ENCODE results near the gene GHRH. TPM values are rescaled to one million over a fixed set of nuclear protein-coding genes. Genes with fewer than 3 reads are reported as not detected.

The GHRH gene
- total RNA-seq, 1 experiment from 2014 or later = not detected

GRCh38 chr20:37256286-37256685, 5.3 kb downstream of the GHRH start:
- Histone ChIP-seq H2AK5ac (ENCODE audit: insufficient read length, low read length) (no peak overlapping the region), H3K18ac (ENCODE audit: insufficient read length, low read depth, low read length) (no peak overlapping the region), H3K56ac (ENCODE audit: insufficient read length, low read depth, low read length) (no peak overlapping the region), H3K27ac (ENCODE audit: insufficient read length, low read depth, low read length) (no peak overlapping the region), H3K79me1 (ENCODE audit: insufficient read depth, low read depth, low read length, poor library complexity, severe bottlenecking) (no peaks in the 10 kb centered on the region), H4K20me1 (ENCODE audit: control insufficient read depth, insufficient read depth, insufficient read length) (no peaks in the 10 kb centered on the region), H2BK12ac (ENCODE audit: insufficient read length, low read depth, low read length) (no peak overlapping the region), H3K14ac (ENCODE audit: insufficient read depth, low read length) (no peak overlapping the region; the same call in 1 of the 2 replicates), H3K79me2 (ENCODE audit: insufficient read depth, low read length) (no peaks in the 10 kb centered on the region), H3K9me3 (ENCODE audit: control insufficient read depth, low read depth, low read length) (no peaks in the 10 kb centered on the region), H2AFZ (ENCODE audit: low read length) (no peak overlapping the region), H3K9ac (ENCODE audit: extremely low read depth, insufficient read length, low read length) (no peak overlapping the region), H3T11ph (ENCODE audit: low read length) (no peak overlapping the region), H2BK120ac (ENCODE audit: low read depth, low read length, poor library complexity, severe bottlenecking) (no peak overlapping the region), H3K23me2 (ENCODE audit: insufficient read length, low read depth, low read length, poor library complexity, severe bottlenecking) (no peaks in the 10 kb centered on the region), H3K27me3 (ENCODE audit: insufficient read depth, low read length) (no peaks in the 10 kb centered on the region), H3K4me1 (ENCODE audit: insufficient read depth, low read length) (peaks cover 3% of the 10 kb centered on the region; the same call in 1 of the 2 replicates), H2BK5ac (ENCODE audit: insufficient read length, low read length) (no peak overlapping the region), H4K8ac (replicated peaks; ENCODE audit: insufficient read length, low read depth, low read length) (no peak overlapping the region), H4K91ac (ENCODE audit: insufficient read length, low read depth, low read length) (no peak overlapping the region), H3K23ac (ENCODE audit: insufficient read length, low read depth, low read length) (no peak overlapping the region), H2BK15ac (ENCODE audit: low read depth, low read length) (no peak overlapping the region), H4K5ac (ENCODE audit: insufficient read length, low read depth, low read length) (no peak overlapping the region), H3K4me2 (ENCODE audit: insufficient read depth, insufficient read length, low read length) (no peak overlapping the region), H3K4ac (ENCODE audit: low read depth, low read length) (no peak overlapping the region), H2BK20ac (ENCODE audit: low read depth, low read length, poor library complexity, severe bottlenecking) (no peak overlapping the region)
- peak overlapping the region in 2 of 3 experiments; percentile 27 to 85; a peak in 1 of 7 replicates for H3K27ac Mint-ChIP-seq
- no peak overlapping the region for H3K4me3 Mint-ChIP-seq
- TF ChIP-seq, protein P1, sequence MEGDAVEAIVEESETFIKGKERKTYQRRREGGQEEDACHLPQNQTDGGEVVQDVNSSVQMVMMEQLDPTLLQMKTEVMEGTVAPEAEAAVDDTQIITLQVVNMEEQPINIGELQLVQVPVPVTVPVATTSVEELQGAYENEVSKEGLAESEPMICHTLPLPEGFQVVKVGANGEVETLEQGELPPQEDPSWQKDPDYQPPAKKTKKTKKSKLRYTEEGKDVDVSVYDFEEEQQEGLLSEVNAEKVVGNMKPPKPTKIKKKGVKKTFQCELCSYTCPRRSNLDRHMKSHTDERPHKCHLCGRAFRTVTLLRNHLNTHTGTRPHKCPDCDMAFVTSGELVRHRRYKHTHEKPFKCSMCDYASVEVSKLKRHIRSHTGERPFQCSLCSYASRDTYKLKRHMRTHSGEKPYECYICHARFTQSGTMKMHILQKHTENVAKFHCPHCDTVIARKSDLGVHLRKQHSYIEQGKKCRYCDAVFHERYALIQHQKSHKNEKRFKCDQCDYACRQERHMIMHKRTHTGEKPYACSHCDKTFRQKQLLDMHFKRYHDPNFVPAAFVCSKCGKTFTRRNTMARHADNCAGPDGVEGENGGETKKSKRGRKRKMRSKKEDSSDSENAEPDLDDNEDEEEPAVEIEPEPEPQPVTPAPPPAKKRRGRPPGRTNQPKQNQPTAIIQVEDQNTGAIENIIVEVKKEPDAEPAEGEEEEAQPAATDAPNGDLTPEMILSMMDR (conservative IDR thresholded peaks at IDR 0.05) = no peak
- H3K27me3 Mint-ChIP-seq (ENCODE audit: low read depth) = peaks cover 1% of the 10 kb centered on the region; the same call in 1 of the 2 replicates
- no CpG with 5 or more reads among the region's 11 CpGs for WGBS (ENCODE audit: extremely low coverage, insufficient read length, low lambda C conversion rate)
- DNase-seq = no peak
- H3K9me3 Mint-ChIP-seq = peaks cover 6 to 11% of the 10 kb centered on the region in 2 experiments
- H3K36me3 Mint-ChIP-seq (ENCODE audit: insufficient read depth in 1 of 3, low read depth in 3 of 3) = peaks cover 4 to 8% (median 6%) of the 10 kb centered on the region in 3 experiments; a peak in 4 of 7 replicates
- peaks cover 48 to 55% of the 10 kb centered on the region in 2 experiments for H3K4me1 Mint-ChIP-seq
